NOMO-1 (cell line): ENCODE measurements around the gene GAS6.
"Not testable (repeated sequence)": the region's sequence is repeated elsewhere in the genome, so short reads cannot be mapped to it uniquely, and the experiment has no call there.

ENCODE experiments used
- DNase-seq, 2 experiments: peaks; one replicate each; lab custom pipeline; 2025; ENCODE audit not compliant: unreplicated experiment in 2 of 2; lab: John Stamatoyannopoulos, UW

Gene GAS6

GRCh38 chr13:113842336-113843062 is 21.4 kb downstream of the GAS6 start:
- no peak for DNase-seq

- no peak for DNase-seq
Measured at GRCh38 chr13:113841353-113841650, 22.6 kb downstream of the GAS6 start.

- no peak for DNase-seq
Measured at GRCh38 chr13:113840541-113841352, 23.1 kb downstream of the GAS6 start.

- no peak for DNase-seq
Measured at GRCh38 chr13:113839536-113840204, 24.2 kb downstream of the GAS6 start.

GRCh38 chr13:113838711-113839201 is 25.1 kb downstream of the GAS6 start:
- no peak for DNase-seq

GRCh38 chr13:113837560-113838355 is 26.1 kb downstream of the GAS6 start:
- DNase-seq: peak; percentile 32 to 33

GRCh38 chr13:113836768-113837559 is 26.9 kb downstream of the GAS6 start:
- peak in 1 of 2 experiments; percentile 14 for DNase-seq

GRCh38 chr13:113835461-113836270 is 28.2 kb downstream of the GAS6 start:
- DNase-seq: no peak

GRCh38 chr13:113834496-113835200 is 29.2 kb downstream of the GAS6 start:
- DNase-seq: no peak

- not testable (repeated sequence) for DNase-seq
Measured at GRCh38 chr13:113834006-113834405, 29.9 kb downstream of the GAS6 start.

GRCh38 chr13:113833111-113833830 is 30.6 kb downstream of the GAS6 start:
- no peak for DNase-seq

GRCh38 chr13:113832631-113833030 is 31.2 kb downstream of the GAS6 start:
- no peak for DNase-seq

GRCh38 chr13:113832205-113832604 is 31.7 kb downstream of the GAS6 start:
- no peak for DNase-seq

- no peak for DNase-seq
Measured at GRCh38 chr13:113831061-113831460, 32.8 kb downstream of the GAS6 start.

- DNase-seq: not testable (repeated sequence)
Measured at GRCh38 chr13:113830426-113830950, 33.4 kb downstream of the GAS6 start.

GRCh38 chr13:113828282-113828825 is 35.5 kb downstream of the GAS6 start:
- DNase-seq: no peak

- no peak for DNase-seq
Measured at GRCh38 chr13:113827021-113827420, 36.9 kb downstream of the GAS6 start.
